Astrocyte (in vitro differentiated cells and primary cell): Measurements from ENCODE around the gene KIRREL3. TPM values are rescaled to one million over a fixed set of nuclear protein-coding genes. Genes with fewer than 3 reads are reported as not detected.
A peak's percentile ranks its signal among the peaks of the same experiment; 100 is the strongest.

ENCODE experiments used
- DNase-seq: peaks from one replicate; pipeline ENCODE4 v3.0.0-alpha.2; 2010; ENCODE audit warnings: low read depth
- FAIRE-seq: peaks from 2 replicates; lab custom pipeline; 2011; peaks lifted over from hg19 to GRCh38; lab: Jason Lieb, UNC
- H2AFZ ChIP-seq: 2 replicates; pipeline ENCODE4 v1.6.0; 2012; ENCODE audit warnings: low read depth, low read length, inconsistent platforms
- H3K27ac ChIP-seq: 2 replicates; pipeline ENCODE4 v1.5.1; 2011; ENCODE audit warnings: low read depth, low read length, inconsistent platforms
- H3K27me3 ChIP-seq: 2 replicates; pipeline ENCODE4 v1.6.0; 2011; ENCODE audit warnings: low read length, inconsistent platforms; ENCODE audit not compliant: insufficient read depth
- H3K36me3 ChIP-seq: 2 replicates; pipeline ENCODE4 v1.5.1; 2011; ENCODE audit warnings: low read length, inconsistent platforms; ENCODE audit not compliant: insufficient read depth
- H3K4me1 ChIP-seq: 2 replicates; pipeline ENCODE4 v1.5.1; 2011; ENCODE audit warnings: low read length, inconsistent platforms; ENCODE audit not compliant: insufficient read depth
- H3K4me2 ChIP-seq: 2 replicates; pipeline ENCODE4 v1.6.0; 2012; ENCODE audit warnings: low read length, inconsistent platforms
- H3K4me3 ChIP-seq: 2 replicates; pipeline ENCODE4 v1.5.1; 2011; ENCODE audit warnings: low read depth, mild to moderate bottlenecking, low read length, inconsistent platforms; ENCODE audit not compliant: insufficient read depth
- H3K79me2 ChIP-seq: 2 replicates; pipeline ENCODE4 v1.6.0; 2012; ENCODE audit warnings: mild to moderate bottlenecking, low read length, inconsistent platforms; ENCODE audit not compliant: insufficient read depth
- H3K9ac ChIP-seq: 2 replicates; pipeline ENCODE4 v1.6.0; 2012; ENCODE audit warnings: mild to moderate bottlenecking, low read length, inconsistent platforms
- H3K9me3 ChIP-seq: 2 replicates; pipeline ENCODE4 v1.5.1; 2012; ENCODE audit warnings: low read depth, mild to moderate bottlenecking, low read length, inconsistent platforms; ENCODE audit not compliant: insufficient read depth
- H4K20me1 ChIP-seq: 2 replicates; pipeline ENCODE4 v1.6.0; 2012; ENCODE audit warnings: low read length, inconsistent platforms; ENCODE audit not compliant: insufficient read depth
- H3K27ac Mint-ChIP-seq: one replicate; pipeline ENCODE4 v1.8.0; 2021; ENCODE audit warnings: mild to moderate bottlenecking, mixed read lengths; ENCODE audit not compliant: unreplicated experiment
- H3K27me3 Mint-ChIP-seq: one replicate; pipeline ENCODE4 v1.8.0; 2021; ENCODE audit warnings: low read depth, mixed read lengths; ENCODE audit not compliant: unreplicated experiment
- H3K36me3 Mint-ChIP-seq: one replicate; pipeline ENCODE4 v1.8.0; 2021; ENCODE audit warnings: low read depth, mixed read lengths; ENCODE audit not compliant: unreplicated experiment
- H3K4me1 Mint-ChIP-seq: one replicate; pipeline ENCODE4 v1.8.0; 2021; ENCODE audit warnings: low read depth, mixed read lengths; ENCODE audit not compliant: unreplicated experiment
- H3K4me3 Mint-ChIP-seq: one replicate; pipeline ENCODE4 v1.8.0; 2021; ENCODE audit warnings: mild to moderate bottlenecking, moderate library complexity, mixed read lengths; ENCODE audit not compliant: unreplicated experiment
- H3K9me3 Mint-ChIP-seq: one replicate; pipeline ENCODE4 v1.8.0; 2021; ENCODE audit warnings: mild to moderate bottlenecking, mixed read lengths; ENCODE audit not compliant: unreplicated experiment
- CTCF ChIP-seq: IDR thresholded peaks from 2 replicates; pipeline ENCODE4 v1.5.1; 2011; ENCODE audit warnings: low read depth, mild to moderate bottlenecking, inconsistent platforms, low read length, moderate library complexity; ENCODE audit not compliant: insufficient read depth
- EZH2 ChIP-seq: IDR thresholded peaks from 2 replicates; pipeline ENCODE4 v1.6.1; 2012; ENCODE audit warnings: mild to moderate bottlenecking, low read length, inconsistent platforms; ENCODE audit not compliant: insufficient read depth
- total RNA-seq: library from RNA; stranded (reverse); gene quantifications from 2 replicates; pipeline ENCODE4 v1.2.1, GENCODE V29; 2021

KIRREL3 gene
- total RNA-seq, 1 donor from 2014 or later = 0.91 TPM

GRCh38 chr11:126990716-126991480 is 9.7 kb downstream of the KIRREL3 start:
- Mint-ChIP-seq H3K4me3 (no peak overlapping the region), H3K9me3 (no peaks in the 10 kb centered on the region), H3K36me3 (no peaks in the 10 kb centered on the region), H3K27ac (peak overlapping the region; percentile 99), H3K27me3 (peaks cover 8% of the 10 kb centered on the region), H3K4me1 (peaks cover 37% of the 10 kb centered on the region)
- peaks cover 37% of the 10 kb centered on the region for H3K4me1 ChIP-seq
- no peaks in the 10 kb centered on the region for H3K9me3 ChIP-seq
- no peaks in the 10 kb centered on the region for H3K27me3 ChIP-seq
- no peaks in the 10 kb centered on the region for H4K20me1 ChIP-seq
- H3K79me2 ChIP-seq = peaks cover 9% of the 10 kb centered on the region
- TF ChIP-seq CTCF (no peak), EZH2 (no peak)
- H3K4me3 ChIP-seq = no peak overlapping the region
- H2AFZ ChIP-seq = peak overlapping the region; percentile 4
- peak overlapping the region; percentile 78 for H3K4me2 ChIP-seq
- no peaks in the 10 kb centered on the region for H3K36me3 ChIP-seq
- DNase-seq (peak; percentile 71), FAIRE-seq (peak; percentile 39)
- peak overlapping the region; percentile 100 for H3K27ac ChIP-seq
- peak overlapping the region; percentile 83 for H3K9ac ChIP-seq

GRCh38 chr11:126989942-126990715 is 10.4 kb downstream of the KIRREL3 start:
- no peaks in the 10 kb centered on the region for H4K20me1 ChIP-seq
- Mint-ChIP-seq H3K36me3 (no peaks in the 10 kb centered on the region), H3K9me3 (no peaks in the 10 kb centered on the region), H3K27me3 (peaks cover 9% of the 10 kb centered on the region), H3K4me1 (peaks cover 37% of the 10 kb centered on the region), H3K4me3 (no peak overlapping the region), H3K27ac (peak overlapping the region; percentile 99)
- no peaks in the 10 kb centered on the region for H3K27me3 ChIP-seq
- peaks cover 9% of the 10 kb centered on the region for H3K79me2 ChIP-seq
- peak overlapping the region; percentile 78 for H3K4me2 ChIP-seq
- H3K4me1 ChIP-seq = peaks cover 37% of the 10 kb centered on the region
- peak overlapping the region; percentile 19 for H2AFZ ChIP-seq
- H3K36me3 ChIP-seq = no peaks in the 10 kb centered on the region
- peak overlapping the region; percentile 100 for H3K27ac ChIP-seq
- H3K9ac ChIP-seq = peak overlapping the region; percentile 83
- TF ChIP-seq CTCF (peak; percentile 96), EZH2 (no peak)
- FAIRE-seq (no peak), DNase-seq (peak; percentile 53)
- H3K4me3 ChIP-seq = no peak overlapping the region
- no peaks in the 10 kb centered on the region for H3K9me3 ChIP-seq
